Measurements from ENCODE around the gene EPHB2.

EPHB2 gene

DNA sequence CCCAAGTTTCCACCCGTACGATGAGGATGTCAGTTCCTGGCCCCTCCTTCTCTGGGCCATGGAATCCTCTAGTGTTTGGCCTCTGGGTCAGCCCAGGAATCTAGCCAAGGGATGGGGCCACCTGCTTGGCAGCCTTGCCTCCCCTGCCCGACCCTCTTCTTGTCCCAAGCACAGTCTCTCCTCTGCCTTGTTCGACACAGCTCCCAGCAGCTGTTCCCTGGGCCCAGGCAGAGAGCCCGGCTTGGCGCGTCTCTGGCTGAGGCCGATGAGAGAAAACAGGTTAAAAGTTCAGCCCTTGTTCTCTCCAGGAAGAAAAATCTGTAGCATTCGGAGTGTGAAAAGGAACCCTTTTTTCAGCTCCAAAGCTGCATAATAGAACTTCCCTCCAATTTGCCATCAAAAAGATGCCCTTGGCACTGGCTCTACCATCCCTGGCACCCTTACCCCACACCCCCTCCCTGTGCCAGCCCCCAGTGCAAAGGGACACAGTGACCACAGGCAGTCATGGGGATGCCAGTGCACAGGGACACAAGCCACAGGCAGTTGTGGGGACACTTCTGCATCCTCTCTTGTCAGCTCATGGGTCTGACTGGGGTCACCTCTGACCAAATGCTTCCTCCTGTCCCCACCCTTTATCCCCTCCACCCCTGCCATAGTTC lies 68.4 kb downstream of the EPHB2 start:
- no peak for DNase-seq

- DNase-seq = no peak
Measured at GRCh38 chr1:22780696-22781095, 70.1 kb downstream of the EPHB2 start.

GRCh38 chr1:22781483-22781882 lies 70.8 kb downstream of the EPHB2 start:
- no peak for DNase-seq

DNA sequence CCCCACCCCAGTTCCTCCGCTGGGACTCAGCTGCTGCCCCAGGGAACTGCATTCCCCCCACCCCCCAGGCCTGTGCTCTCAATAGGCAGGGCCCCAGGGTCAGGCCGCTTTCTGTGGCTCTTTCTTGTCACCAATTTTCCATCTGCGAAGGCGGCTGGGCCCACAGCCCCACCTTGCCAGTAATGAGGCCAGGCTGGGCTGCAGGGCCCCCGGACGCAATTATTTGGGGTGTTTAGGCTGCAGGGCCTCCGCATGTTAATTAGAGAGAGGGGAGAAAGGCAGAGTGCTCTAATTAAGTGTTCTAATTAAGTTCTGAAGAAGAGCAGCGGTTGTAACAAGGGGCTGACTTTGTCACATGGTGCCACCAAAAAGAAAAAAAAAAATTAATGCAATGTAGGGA lies 71.8 kb downstream of the EPHB2 start:
- no peak for DNase-seq

DNA sequence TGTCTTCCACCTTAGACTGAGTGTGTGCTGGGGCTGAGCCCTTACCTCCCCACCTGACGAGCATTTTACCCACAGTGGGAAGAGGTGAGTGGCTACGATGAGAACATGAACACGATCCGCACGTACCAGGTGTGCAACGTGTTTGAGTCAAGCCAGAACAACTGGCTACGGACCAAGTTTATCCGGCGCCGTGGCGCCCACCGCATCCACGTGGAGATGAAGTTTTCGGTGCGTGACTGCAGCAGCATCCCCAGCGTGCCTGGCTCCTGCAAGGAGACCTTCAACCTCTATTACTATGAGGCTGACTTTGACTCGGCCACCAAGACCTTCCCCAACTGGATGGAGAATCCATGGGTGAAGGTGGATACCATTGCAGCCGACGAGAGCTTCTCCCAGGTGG lies 73.7 kb downstream of the EPHB2 start:
- DNase-seq = no peak

DNA sequence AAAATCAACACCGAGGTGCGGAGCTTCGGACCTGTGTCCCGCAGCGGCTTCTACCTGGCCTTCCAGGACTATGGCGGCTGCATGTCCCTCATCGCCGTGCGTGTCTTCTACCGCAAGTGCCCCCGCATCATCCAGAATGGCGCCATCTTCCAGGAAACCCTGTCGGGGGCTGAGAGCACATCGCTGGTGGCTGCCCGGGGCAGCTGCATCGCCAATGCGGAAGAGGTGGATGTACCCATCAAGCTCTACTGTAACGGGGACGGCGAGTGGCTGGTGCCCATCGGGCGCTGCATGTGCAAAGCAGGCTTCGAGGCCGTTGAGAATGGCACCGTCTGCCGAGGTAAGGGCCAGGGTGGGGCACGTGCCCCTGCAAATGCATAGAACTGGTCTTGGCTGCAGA lies 74.1 kb downstream of the EPHB2 start:
- DNase-seq = no peak

DNA sequence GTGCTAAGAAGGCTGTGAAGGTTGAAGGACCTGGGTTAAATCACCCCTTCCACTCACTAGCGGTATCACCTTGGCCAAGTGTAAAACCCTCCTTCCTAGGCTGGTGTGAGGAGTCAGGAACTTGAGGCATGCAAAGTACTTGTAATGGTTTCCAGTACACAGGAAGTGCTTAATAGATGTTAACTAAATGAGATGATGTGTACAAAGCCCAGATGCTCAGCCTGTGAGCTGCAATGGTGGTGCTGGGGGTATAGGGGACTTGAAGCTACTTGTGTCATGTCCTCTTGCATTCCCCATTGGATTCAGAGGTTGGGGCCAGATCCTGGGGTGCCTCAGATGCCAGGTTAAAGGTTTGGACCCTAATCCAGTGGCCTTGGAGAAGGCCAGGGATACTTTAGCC lies 75.5 kb downstream of the EPHB2 start:
- DNase-seq = no peak

DNA sequence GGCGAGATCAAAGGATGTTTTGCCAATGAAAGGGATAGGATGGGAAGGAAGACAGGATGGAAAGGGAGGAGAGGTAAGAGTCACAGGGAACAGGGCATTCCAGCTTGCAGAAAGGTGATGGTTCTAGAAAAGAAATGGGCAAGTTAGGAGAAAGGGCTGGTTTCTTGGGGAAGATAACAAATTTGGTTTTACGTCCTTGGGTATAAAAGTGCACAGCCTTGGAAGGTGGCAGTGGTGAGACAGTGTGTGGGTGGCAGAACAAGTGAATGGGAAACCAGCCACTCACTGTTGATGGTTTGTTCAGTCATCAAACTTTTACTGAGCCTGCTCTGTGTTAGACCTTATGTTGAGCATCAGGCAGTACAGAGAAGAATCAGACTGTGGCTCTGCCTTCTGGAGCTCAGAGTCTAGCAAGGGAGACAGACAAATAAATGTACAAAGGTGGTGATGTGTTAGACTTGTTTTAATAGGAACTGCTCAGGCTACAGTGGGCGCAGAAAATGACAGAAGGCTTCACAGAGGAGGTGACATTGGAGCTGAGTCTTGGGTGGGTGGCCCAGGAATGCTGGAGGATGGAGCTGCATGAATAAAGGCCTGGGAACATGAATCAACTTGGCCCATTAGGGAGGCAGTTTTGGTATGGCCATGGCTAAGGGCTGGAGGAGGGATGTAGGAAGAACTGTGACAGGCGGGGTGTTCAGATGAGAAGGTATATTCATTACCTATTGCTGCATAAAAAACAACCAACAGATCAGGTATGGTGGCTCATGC lies 76.3 kb downstream of the EPHB2 start:
- DNase-seq = no peak

DNA sequence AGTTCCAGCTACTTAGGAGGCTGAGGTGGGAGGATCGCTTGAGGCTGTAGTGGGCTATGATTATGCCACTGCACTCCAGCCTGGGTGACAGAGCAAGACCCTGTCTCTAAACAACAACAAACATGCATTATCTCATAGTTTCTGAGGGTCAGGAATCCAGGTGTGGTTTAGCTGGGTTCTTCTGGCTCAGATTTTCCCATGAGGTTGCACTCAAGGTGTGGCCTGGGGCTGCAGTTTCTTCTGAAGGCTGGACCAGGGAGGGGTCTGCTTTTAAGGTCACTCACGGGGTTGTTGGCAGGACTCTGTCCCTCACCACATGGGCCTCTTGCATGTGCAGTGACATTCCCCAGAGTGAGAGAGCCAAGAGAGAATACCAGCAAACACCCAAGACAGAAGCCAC lies 77.0 kb downstream of the EPHB2 start:
- DNase-seq = no peak

DNA sequence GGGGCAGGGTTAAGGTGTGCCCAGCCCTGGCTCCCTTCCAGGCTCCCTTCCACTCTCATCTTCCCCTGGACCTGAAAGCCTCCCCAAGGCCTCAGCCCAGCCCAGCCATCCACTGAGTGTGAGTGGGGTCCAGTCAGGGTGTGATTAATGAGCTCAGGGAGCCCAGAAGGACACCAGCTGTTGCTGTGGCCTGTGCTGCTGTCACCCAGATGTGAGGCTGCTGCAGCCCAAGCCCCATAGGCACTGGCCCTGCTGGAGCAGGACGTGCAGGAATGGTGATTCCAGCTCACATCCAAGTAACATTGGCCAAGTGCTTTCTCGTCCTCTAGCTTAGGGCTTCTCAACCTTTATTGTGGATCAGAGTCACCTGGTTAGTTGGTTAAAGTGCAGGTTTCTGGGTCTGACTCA lies 77.6 kb downstream of the EPHB2 start:
- no peak for DNase-seq

GRCh38 chr1:22789356-22789994 lies 78.8 kb downstream of the EPHB2 start:
- no peak for DNase-seq

- DNase-seq = no peak
Measured at GRCh38 chr1:22790232-22791008, 79.8 kb downstream of the EPHB2 start.

GRCh38 chr1:22791831-22792347 lies 81.2 kb downstream of the EPHB2 start:
- DNase-seq = no peak

DNA sequence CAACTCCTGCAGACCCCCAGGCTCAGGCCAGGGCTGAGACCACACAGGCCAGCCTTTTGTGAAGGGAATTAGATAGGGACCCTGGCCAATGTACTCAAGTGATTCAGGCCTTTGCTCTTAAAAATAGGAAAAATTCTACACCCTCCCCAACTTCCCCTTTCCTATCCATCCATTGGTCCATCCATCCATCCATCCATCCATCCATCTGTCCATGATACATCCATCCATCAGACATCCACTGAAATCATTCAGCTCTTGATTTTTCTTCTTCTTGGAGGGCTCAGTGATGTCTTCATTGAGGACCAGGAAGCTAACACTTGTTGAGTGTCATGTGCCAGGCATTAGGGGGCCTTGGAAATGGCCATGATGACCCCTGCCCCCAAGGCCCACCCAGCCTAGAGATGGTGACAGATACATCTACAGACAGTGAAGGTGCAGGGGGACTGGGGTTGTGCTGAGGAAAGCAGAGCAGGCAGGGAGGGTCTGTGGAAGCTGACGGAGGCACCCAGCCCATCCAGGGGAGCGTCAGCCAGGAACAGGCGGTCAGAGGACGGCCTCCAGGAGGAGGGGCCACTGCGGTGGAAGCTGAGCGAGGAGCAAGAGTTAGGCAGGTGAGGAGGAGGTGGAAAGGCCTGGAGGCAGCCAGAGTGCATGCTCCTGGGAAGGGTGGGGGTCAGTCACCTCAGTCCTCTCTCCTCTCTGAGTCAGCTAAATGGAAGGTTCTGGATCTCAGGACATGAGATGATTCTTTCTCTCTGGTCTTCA lies 81.9 kb downstream of the EPHB2 start:
- no peak for DNase-seq

- no peak for DNase-seq
Measured at GRCh38 chr1:22793647-22794046, 83.0 kb downstream of the EPHB2 start.

GRCh38 chr1:22794647-22795365 lies 84.2 kb downstream of the EPHB2 start:
- DNase-seq = no peak

DNA sequence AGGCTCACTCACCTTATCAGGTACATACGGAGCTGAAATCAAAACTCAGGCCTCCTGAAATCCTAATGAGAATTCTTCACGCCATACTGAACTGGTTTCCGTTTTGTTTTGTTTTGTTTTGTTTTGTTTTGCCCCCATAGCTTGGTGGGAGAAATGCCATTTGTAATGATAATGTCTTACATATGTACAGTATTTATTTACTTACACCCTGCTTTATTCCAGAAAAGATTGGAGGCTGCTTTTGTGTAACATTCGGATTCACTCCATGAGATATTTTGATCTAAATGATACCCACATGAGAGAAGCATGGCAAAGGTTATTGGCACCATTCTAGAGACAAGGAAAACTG lies 84.7 kb downstream of the EPHB2 start:
- DNase-seq = no peak

DNA sequence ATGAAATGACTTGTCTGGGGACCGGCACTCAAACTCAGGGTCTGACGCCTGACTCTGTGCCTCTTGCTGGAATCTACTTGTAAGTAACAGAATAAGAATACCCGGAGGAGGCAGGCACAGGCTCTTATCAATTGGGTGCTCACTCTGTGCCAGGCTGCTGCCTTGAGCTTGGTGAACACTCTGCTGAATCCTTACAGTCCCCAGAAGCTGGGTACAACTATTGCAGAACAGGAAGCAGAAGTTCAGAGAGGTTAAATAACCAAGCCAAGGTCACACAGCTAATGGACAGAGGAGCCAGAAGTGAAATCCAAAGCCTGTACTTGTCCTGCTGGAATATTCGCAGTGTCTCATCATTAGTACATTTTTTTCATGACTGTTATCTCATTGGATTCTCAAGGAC lies 86.0 kb downstream of the EPHB2 start:
- no peak for DNase-seq

DNA sequence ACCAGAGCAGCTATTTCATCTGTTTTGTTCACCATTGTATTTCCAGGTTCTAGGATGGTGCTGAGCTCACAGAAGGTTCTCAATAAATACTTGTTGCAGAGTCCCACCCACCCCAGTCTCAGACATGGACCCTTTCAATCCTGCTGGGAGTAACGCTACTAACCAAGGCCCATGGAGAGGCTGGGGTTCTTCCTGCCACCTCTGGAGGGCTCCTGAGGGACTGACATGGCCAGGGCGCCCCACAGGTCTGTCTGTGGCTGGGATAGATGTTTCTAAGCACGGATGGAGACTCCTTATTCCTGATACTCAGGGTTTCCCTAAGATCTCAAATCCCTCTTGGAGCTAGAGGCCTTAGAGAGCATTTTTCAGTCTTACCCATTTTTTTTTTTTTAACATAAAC lies 87.4 kb downstream of the EPHB2 start:
- no peak for DNase-seq

GRCh38 chr1:22799971-22800370 lies 89.3 kb downstream of the EPHB2 start:
- DNase-seq = no peak

- no peak for DNase-seq
Measured at GRCh38 chr1:22800629-22801028, 90.0 kb downstream of the EPHB2 start.

Measured in right kidney (tissue), 1 donor.